Suprapubic skin (tissue), 4 donors: Measurements from ENCODE around the gene MCC. TPM values are rescaled to one million over a fixed set of nuclear protein-coding genes. Genes with fewer than 3 reads are reported as not detected.

ENCODE experiments used
- DNase-seq, 2 donors: peaks; one replicate each; pipeline ENCODE4 v3.0.0-alpha.2; 2019; ENCODE audit warnings: low spot score in 2 of 2
- H3K27ac ChIP-seq: fragments of 200-600 bp; sonication (generic); one replicate; pipeline ENCODE4 v1.5.1; 2019
- H3K27me3 ChIP-seq: fragments of 200-600 bp; sonication (generic); one replicate; pipeline ENCODE4 v1.5.1; 2019
- H3K36me3 ChIP-seq: fragments of 200-600 bp; sonication (generic); one replicate; pipeline ENCODE4 v1.5.1; 2019
- H3K4me1 ChIP-seq: fragments of 200-600 bp; sonication (generic); one replicate; pipeline ENCODE4 v1.5.1; 2019
- H3K4me3 ChIP-seq: fragments of 200-600 bp; sonication (generic); one replicate; pipeline ENCODE4 v1.5.1; 2019; ENCODE audit warnings: mild to moderate bottlenecking
- H3K9me3 ChIP-seq: fragments of 200-600 bp; sonication (generic); one replicate; pipeline ENCODE4 v1.5.1; 2019
- EP300 ChIP-seq: sonication (generic); formaldehyde crosslinking; IDR thresholded peaks from one replicate; pipeline ENCODE4 v1.6.1; 2017; ENCODE audit warnings: antibody characterized with exemption
- POLR2A ChIP-seq, 2 donors: fragments of 450-650 bp; IDR thresholded peaks; one replicate each; pipeline ENCODE4 v1.6.1; 2017; ENCODE audit warnings: antibody characterized with exemption in 2 of 2, mild to moderate bottlenecking in 2 of 2, moderate library complexity in 2 of 2
- POLR2AphosphoS5 ChIP-seq, 3 donors: sonication (generic); formaldehyde crosslinking; IDR thresholded peaks; one replicate each; pipeline ENCODE4 v1.6.1; 2017; ENCODE audit warnings: antibody characterized with exemption in 3 of 3
- WGBS: methylation state at CpG from one replicate; pipeline ENCODE4 v1.1.5; 2018; 5-methylcytosine and 5-hydroxymethylcytosine counted together
- total RNA-seq, 4 donors: library from RNA; depleted of rRNA; stranded (reverse); fragments of >200 nt; gene quantifications; one replicate each; pipeline ENCODE4 v1.1.0, GENCODE V29; 2016
- TF ChIP-seq, protein P1 (sequence below), 2 donors: fragments of 200-600 bp in 1 of 2; fragments of 450-650 bp in 1 of 2; sonication (generic) in 1 of 2; IDR thresholded peaks; one replicate each; pipeline ENCODE4 v1.5.1; 2016 to 2019; ENCODE audit warnings: antibody characterized with exemption in 2 of 2, mild to moderate bottlenecking in 1 of 2, moderate library complexity in 1 of 2

The MCC gene
- total RNA-seq, 4 donors from 2014 or later, result 67.7 to 105 (median 86.6) TPM

DNA sequence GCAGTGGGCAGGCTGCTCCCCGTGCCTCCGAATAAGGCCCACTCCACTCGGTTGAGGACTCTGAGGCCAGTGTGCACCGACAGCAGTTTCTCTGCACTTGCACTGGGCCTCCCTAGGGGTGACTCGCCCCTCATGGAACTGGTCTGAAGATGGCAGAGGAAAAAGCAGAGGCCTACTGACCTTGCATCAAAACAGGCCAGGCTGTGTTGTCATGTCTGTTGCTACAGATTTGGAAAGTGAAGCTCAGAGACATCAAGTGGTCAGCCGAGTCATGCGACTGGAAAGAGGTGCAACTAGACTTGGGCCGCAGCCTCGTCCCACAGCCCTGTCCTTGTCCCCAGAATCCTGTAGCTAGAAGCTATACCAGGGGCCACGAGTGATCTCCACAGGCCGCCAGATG lies 433.4 kb downstream of the MCC start:
- Histone ChIP-seq H3K27me3 (no peaks in the 10 kb centered on the region), H3K9me3 (no peaks in the 10 kb centered on the region), H3K36me3 (peaks cover 22% of the 10 kb centered on the region), H3K4me3 (no peak overlapping the region), H3K27ac (no peak overlapping the region), H3K4me1 (peaks cover 46% of the 10 kb centered on the region)
- TF ChIP-seq POLR2AphosphoS5 (IDR thresholded peaks at IDR 0.05) (no peak), EP300 (no peak), POLR2A (IDR thresholded peaks at IDR 0.05) (no peak)
- TF ChIP-seq, protein P1, sequence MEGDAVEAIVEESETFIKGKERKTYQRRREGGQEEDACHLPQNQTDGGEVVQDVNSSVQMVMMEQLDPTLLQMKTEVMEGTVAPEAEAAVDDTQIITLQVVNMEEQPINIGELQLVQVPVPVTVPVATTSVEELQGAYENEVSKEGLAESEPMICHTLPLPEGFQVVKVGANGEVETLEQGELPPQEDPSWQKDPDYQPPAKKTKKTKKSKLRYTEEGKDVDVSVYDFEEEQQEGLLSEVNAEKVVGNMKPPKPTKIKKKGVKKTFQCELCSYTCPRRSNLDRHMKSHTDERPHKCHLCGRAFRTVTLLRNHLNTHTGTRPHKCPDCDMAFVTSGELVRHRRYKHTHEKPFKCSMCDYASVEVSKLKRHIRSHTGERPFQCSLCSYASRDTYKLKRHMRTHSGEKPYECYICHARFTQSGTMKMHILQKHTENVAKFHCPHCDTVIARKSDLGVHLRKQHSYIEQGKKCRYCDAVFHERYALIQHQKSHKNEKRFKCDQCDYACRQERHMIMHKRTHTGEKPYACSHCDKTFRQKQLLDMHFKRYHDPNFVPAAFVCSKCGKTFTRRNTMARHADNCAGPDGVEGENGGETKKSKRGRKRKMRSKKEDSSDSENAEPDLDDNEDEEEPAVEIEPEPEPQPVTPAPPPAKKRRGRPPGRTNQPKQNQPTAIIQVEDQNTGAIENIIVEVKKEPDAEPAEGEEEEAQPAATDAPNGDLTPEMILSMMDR (IDR thresholded peaks at IDR 0.05), result no peak
- WGBS, result 98% methylated on average over 9 of the region's 11 CpGs
- DNase-seq, result no peak

DNA sequence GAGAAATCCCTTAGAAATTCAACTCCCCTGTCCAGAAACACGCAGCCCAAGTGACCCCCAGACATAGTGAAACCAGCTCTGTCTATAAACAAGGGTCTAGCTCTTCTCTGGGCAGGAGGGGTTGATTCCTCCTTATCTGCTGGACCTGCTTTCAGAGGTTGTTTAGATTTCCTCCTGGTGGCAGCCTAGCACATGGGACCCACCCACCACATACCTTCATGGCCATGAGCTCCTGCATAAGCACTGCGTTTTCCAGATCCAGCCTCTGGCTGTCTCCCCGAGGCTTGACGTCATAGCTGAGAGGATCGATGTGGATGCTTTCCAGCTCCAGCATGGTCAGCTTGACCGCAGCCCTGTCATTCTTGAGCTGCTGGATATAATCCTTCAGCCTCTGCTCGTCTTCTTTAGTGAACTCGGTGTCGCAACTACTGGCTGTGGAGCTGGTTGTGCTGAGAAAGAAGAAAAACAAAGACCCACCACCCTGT lies 434.7 kb downstream of the MCC start:
- Histone ChIP-seq H3K4me3 (no peak overlapping the region), H3K9me3 (no peaks in the 10 kb centered on the region), H3K27me3 (no peaks in the 10 kb centered on the region), H3K4me1 (peaks cover 33% of the 10 kb centered on the region), H3K36me3 (peaks cover 31% of the 10 kb centered on the region), H3K27ac (no peak overlapping the region)
- no peak for DNase-seq
- TF ChIP-seq POLR2A (IDR thresholded peaks at IDR 0.05), result no peak
- no peak for TF ChIP-seq POLR2AphosphoS5 (IDR thresholded peaks at IDR 0.05)
- TF ChIP-seq, protein P1 (IDR thresholded peaks at IDR 0.05), result no peak
- no peak for TF ChIP-seq EP300
- WGBS, result 94% methylated on average over 9 of the region's 9 CpGs

DNA sequence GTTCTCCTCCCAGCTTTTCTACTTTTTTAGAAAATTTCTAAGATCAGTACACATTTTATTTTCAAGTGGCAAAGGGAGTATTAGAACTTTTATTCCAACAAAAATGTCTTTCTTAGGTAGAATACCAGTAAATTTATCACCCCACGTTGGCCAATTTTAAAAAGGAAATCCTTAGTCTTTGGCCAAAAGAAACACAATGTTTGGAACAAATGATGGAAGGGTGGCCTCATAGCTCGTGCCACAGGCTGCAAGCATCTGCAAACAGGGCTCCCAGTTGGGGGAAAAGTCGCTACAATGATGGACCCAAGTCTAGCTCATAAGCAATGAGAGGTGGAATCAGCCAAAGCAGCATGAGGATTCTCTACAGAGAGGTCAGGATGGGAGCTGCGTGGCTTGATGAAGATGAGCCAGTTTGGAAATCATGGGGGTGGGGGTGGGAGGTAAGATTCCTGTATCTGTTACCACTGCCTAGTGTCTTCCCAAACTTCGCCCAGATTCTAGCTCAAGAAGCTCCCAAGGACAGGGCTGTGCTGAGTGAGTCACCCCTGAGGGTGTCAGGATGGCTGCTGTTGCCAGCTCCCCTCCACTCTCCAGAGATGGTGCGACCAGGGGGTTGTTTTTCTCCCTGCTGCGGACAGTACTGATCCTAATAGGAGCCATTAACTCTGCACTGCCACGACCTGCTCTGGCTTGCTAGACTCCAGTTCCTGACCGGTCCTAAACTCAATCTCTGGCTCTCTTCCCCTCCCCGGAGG lies 436.0 kb downstream of the MCC start:
- DNase-seq, result no peak
- no peak for TF ChIP-seq POLR2AphosphoS5 (IDR thresholded peaks at IDR 0.05)
- TF ChIP-seq, protein P1 (IDR thresholded peaks at IDR 0.05), result no peak
- no peak for TF ChIP-seq POLR2A (IDR thresholded peaks at IDR 0.05)
- TF ChIP-seq EP300, result no peak
- H3K4me1 ChIP-seq, result peaks cover 22% of the 10 kb centered on the region
- peaks cover 44% of the 10 kb centered on the region for H3K36me3 ChIP-seq
- no peaks in the 10 kb centered on the region for H3K9me3 ChIP-seq
- no peak overlapping the region for H3K27ac ChIP-seq
- no peak overlapping the region for H3K4me3 ChIP-seq
- no peaks in the 10 kb centered on the region for H3K27me3 ChIP-seq
- 77% methylated on average over 9 of the region's 10 CpGs for WGBS

DNA sequence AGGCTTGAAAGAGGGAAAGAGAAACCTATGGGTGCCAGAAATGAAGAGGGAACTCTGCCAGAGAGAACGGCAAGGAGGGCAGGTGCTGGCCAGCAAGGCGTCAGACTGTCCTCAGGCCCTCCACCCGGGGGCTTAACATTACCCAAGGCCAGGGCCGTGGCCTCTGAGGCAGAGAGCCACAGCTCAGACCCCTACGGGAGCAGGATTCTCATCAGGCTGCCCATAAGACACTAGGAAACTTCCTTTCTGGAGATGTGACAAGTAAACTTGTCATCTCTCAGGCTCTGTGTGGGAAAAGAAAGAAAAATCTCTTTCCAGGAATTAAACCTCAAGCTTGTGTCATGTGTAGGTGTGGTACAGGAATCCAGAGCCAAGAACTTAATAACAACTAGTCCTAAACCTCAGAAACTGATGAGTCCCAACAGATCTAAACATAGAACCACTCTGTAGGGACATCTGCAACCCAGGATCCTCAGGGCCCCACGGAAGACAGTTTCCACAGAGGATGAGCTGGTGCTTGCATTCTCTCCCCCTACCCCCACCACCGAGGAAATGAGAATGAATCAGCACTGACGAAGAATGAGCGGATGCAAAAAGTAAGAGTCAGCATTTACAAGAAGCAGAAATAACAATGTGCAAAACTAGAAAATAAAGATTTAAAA lies 437.4 kb downstream of the MCC start:
- Histone ChIP-seq H3K36me3 (peaks cover 50% of the 10 kb centered on the region), H3K9me3 (no peaks in the 10 kb centered on the region), H3K27ac (no peak overlapping the region), H3K4me3 (no peak overlapping the region), H3K4me1 (peaks cover 18% of the 10 kb centered on the region), H3K27me3 (no peaks in the 10 kb centered on the region)
- no peak for DNase-seq
- 16% methylated on average over 9 of the region's 9 CpGs for WGBS
- no peak for TF ChIP-seq POLR2A (IDR thresholded peaks at IDR 0.05)
- TF ChIP-seq EP300, result no peak
- no peak for TF ChIP-seq POLR2AphosphoS5 (IDR thresholded peaks at IDR 0.05)
- TF ChIP-seq, protein P1 (IDR thresholded peaks at IDR 0.05), result no peak

DNA sequence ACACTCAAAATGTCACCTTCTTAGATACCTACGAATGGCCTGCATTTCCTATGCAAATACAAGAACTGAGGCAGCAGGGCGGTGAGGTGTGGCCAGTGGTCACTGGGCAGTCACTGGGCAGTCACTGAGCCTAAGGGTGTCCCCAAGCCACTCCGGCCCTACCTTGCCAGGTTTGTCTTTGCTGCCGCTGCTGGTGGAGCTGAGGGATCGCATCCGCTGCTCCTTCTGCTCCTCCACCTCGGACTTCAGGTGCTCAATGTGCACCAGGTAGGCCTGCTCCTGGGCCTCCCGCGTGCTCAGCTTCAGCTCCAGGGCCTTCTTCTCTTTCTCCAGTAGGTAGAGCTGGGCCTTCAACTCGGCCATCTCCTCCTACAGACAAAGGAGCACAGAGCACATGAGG lies 439.3 kb downstream of the MCC start:
- H3K4me1 ChIP-seq, result peaks cover 21% of the 10 kb centered on the region
- H3K4me3 ChIP-seq, result no peak overlapping the region
- H3K27ac ChIP-seq, result no peak overlapping the region
- H3K9me3 ChIP-seq, result no peaks in the 10 kb centered on the region
- H3K36me3 ChIP-seq, result peaks cover 36% of the 10 kb centered on the region
- DNase-seq, result no peak
- H3K27me3 ChIP-seq, result no peaks in the 10 kb centered on the region
- WGBS, result 96% methylated on average over 10 of the region's 10 CpGs
- no peak for TF ChIP-seq POLR2AphosphoS5 (IDR thresholded peaks at IDR 0.05)
- TF ChIP-seq, protein P1 (IDR thresholded peaks at IDR 0.05), result no peak
- no peak for TF ChIP-seq POLR2A (IDR thresholded peaks at IDR 0.05)
- TF ChIP-seq EP300, result no peak
